ENCODE results near the gene RNLS. TPM values are rescaled to one million over a fixed set of nuclear protein-coding genes. Genes with fewer than 3 reads are reported as not detected.

Gene RNLS
- total and polyA plus RNA-seq, 2 of the 8 experiments (the other 6 are each of a cell fraction or from before 2014, with no cell fraction given) = 7.5 to 12.7 TPM

DNA sequence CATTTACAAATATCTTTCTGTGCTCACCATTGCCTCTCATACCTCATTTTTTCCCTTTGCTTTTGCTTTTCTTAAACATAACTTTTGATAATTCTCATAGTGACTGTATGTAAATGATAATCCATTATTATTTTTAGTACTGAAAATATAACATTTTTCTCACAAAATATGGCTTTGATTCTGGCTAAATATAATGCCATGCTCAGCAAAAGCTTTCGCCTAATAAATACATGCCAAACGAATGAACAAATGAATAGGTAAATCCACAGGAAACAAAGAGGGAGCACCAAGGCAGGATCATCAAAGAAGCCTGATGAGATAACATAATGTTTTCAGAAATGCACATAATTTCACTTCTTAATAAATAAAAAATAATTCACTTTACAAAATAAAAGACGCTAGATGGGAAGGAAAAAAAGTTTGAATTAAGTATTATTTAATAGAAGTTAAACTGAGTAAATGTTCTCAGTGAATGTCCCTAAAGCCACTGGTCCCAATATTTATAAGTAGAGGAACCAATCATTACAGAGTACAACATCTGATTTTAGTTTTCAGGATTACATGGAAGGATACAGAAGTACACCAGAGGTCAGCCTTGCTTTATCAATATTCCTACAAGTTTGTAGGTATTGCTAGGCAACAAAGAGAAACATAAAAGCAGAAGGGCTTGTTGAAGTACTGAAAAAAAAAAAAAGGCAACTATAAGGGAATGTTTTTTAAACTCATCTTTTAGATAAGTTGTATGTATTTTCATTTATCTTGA is 52.3 kb downstream of the RNLS start:
- no peak overlapping the region for H2BK5ac ChIP-seq (ENCODE audit: low read depth, low read length)
- no peak overlapping the region for H4K91ac ChIP-seq (replicated peaks; ENCODE audit: insufficient read length, low read length)
- H2BK12ac ChIP-seq (ENCODE audit: low read depth, low read length) = no peak overlapping the region
- no peaks in the 10 kb centered on the region; a peak in 1 of 7 replicates for H3K27me3 ChIP-seq (replicated peaks in 1 of 4; ENCODE audit: control insufficient read depth in 3 of 4, extremely low read depth in 1 of 4, insufficient read depth in 3 of 4, low read length in 3 of 4)
- H2BK20ac ChIP-seq (ENCODE audit: low read length) = no peak overlapping the region
- peaks cover 0 to 3% (median 0%) of the 10 kb centered on the region in 4 experiments; a peak in 1 of 7 replicates for H3K4me1 ChIP-seq (replicated peaks in 1 of 4; ENCODE audit: control insufficient read depth in 3 of 4, insufficient read depth in 4 of 4, low read length in 3 of 4)
- no peaks in the 10 kb centered on the region for H3K36me3 ChIP-seq (ENCODE audit: control insufficient read depth in 2 of 4, insufficient read depth in 4 of 4, low read length in 3 of 4)
- H2BK15ac ChIP-seq (ENCODE audit: low read length) = no peak overlapping the region
- no peaks in the 10 kb centered on the region for H3K79me1 ChIP-seq (ENCODE audit: low read depth, low read length)
- FAIRE-seq = no peak
- 88 to 100% methylated on average over 1 to 3 of the region's 3 CpGs for WGBS, 2 experiments (ENCODE audit: extremely low coverage in 1 of 2, insufficient coverage in 1 of 2, insufficient read length in 1 of 2, insufficient replicate concordance in 2 of 2, low coverage in 1 of 2, low lambda C conversion rate in 2 of 2, missing lambda C conversion rate in 1 of 2)
- H3K79me2 ChIP-seq (ENCODE audit: control insufficient read depth in 1 of 2, insufficient read depth in 2 of 2, low read length in 2 of 2) = no peaks in the 10 kb centered on the region
- ChIA-PET POLR2A (ENCODE audit: partially characterized antibody) (interaction anchor here (0.7 kb wide), 1 partner anchor 368 kb away, joined by 3 read pairs; no protein-coding TSS in a partner anchor), CTCF (ENCODE audit: partially characterized antibody) (no interaction called here)
- no peak overlapping the region for H3K27ac ChIP-seq (ENCODE audit: low read depth, low read length)
- H3K23me2 ChIP-seq (ENCODE audit: low read depth, low read length) = no peaks in the 10 kb centered on the region
- DNase-seq (ENCODE audit: low read depth in 1 of 2, low spot score in 2 of 2) = no peak
- H4K20me1 ChIP-seq (replicated peaks in 1 of 2; ENCODE audit: control insufficient read depth in 1 of 2, insufficient read depth in 2 of 2, low read length in 2 of 2) = no peaks in the 10 kb centered on the region
- no peak overlapping the region for H2AK5ac ChIP-seq (ENCODE audit: low read depth, low read length)
- no peak overlapping the region for H2AFZ ChIP-seq (ENCODE audit: low read length)
- no peak overlapping the region for H3K4me2 ChIP-seq (ENCODE audit: insufficient read depth in 1 of 2, low read depth in 2 of 2, low read length in 2 of 2)
- no peak overlapping the region for H3K4ac ChIP-seq (replicated peaks; ENCODE audit: insufficient read length, low read depth, low read length)
- no peaks in the 10 kb centered on the region for H3K9me3 ChIP-seq (ENCODE audit: insufficient read depth in 2 of 2, low read depth in 1 of 2, low read length in 1 of 2)
- no peak overlapping the region for H3K14ac ChIP-seq (ENCODE audit: insufficient read length)
- H3K9ac ChIP-seq (replicated peaks in 1 of 4; ENCODE audit: extremely low read depth in 1 of 4, low read depth in 3 of 4, low read length in 3 of 4) = no peak overlapping the region
- H4K5ac ChIP-seq (ENCODE audit: insufficient read length, low read depth, low read length) = no peak overlapping the region
- no peak overlapping the region for H4K8ac ChIP-seq (ENCODE audit: extremely low read depth, insufficient read depth, low read length)
- H3K4me3 ChIP-seq (ENCODE audit: extremely low read depth in 1 of 4, insufficient read depth in 2 of 4, low read depth in 3 of 4, low read length in 4 of 4) = no peak overlapping the region
- H3K18ac ChIP-seq (ENCODE audit: extremely low read depth, low read length) = no peak overlapping the region
- no peak overlapping the region for H2BK120ac ChIP-seq (replicated peaks; ENCODE audit: low read depth, low read length)
- no peak overlapping the region for H3K56ac ChIP-seq (replicated peaks; ENCODE audit: insufficient read length, low read depth, low read length)
- H3K23ac ChIP-seq (ENCODE audit: insufficient read length) = no peak overlapping the region
- TF ChIP-seq GABPA (IDR thresholded peaks at IDR 0.05; ENCODE audit: borderline replicate concordance, insufficient read depth, low read length) (no peak), TAF1 (IDR thresholded peaks at IDR 0.05; ENCODE audit: low read depth, low read length) (no peak), EZH2 (IDR thresholded peaks at IDR 0.05; ENCODE audit: low read depth, low read length, severe bottlenecking) (no peak), SIX5 (IDR thresholded peaks at IDR 0.05; ENCODE audit: low read depth, low read length) (no peak), FOSL1 (IDR thresholded peaks at IDR 0.05; ENCODE audit: insufficient read depth, low read depth, low read length) (no peak), KDM5A (IDR thresholded peaks at IDR 0.05; ENCODE audit: low read length) (no peak), NRF1 (IDR thresholded peaks at IDR 0.05; ENCODE audit: low read depth, low read length) (no peak), BRCA1 (IDR thresholded peaks at IDR 0.05; ENCODE audit: low read depth, low read length) (no peak)
- TF ChIP-seq, protein P1, sequence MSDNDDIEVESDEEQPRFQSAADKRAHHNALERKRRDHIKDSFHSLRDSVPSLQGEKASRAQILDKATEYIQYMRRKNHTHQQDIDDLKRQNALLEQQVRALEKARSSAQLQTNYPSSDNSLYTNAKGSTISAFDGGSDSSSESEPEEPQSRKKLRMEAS (IDR thresholded peaks at IDR 0.05) = no peak
- TF ChIP-seq, protein P2, sequence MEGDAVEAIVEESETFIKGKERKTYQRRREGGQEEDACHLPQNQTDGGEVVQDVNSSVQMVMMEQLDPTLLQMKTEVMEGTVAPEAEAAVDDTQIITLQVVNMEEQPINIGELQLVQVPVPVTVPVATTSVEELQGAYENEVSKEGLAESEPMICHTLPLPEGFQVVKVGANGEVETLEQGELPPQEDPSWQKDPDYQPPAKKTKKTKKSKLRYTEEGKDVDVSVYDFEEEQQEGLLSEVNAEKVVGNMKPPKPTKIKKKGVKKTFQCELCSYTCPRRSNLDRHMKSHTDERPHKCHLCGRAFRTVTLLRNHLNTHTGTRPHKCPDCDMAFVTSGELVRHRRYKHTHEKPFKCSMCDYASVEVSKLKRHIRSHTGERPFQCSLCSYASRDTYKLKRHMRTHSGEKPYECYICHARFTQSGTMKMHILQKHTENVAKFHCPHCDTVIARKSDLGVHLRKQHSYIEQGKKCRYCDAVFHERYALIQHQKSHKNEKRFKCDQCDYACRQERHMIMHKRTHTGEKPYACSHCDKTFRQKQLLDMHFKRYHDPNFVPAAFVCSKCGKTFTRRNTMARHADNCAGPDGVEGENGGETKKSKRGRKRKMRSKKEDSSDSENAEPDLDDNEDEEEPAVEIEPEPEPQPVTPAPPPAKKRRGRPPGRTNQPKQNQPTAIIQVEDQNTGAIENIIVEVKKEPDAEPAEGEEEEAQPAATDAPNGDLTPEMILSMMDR (IDR thresholded peaks at IDR 0.05; ENCODE audit: control extremely low read depth in 1 of 3, insufficient read depth in 1 of 3, low read depth in 1 of 3, low read length in 3 of 3) = no peak
